CD4-positive, alpha-beta T cell treated with Interleukin-12 subunit alpha and Interleukin-12 subunit beta, for 1 hour (primary cell): ENCODE data around the gene GRIN2B.

Source experiments
- DNase-seq: peaks from one replicate; pipeline ENCODE4 v3.0.0-alpha.2; 2020

GRIN2B gene

GRCh38 chr12:13956060-13956590, 25.3 kb downstream of the GRIN2B start:
- no peak for DNase-seq

GRCh38 chr12:13952096-13952495, 29.3 kb downstream of the GRIN2B start:
- DNase-seq, result no peak

DNA sequence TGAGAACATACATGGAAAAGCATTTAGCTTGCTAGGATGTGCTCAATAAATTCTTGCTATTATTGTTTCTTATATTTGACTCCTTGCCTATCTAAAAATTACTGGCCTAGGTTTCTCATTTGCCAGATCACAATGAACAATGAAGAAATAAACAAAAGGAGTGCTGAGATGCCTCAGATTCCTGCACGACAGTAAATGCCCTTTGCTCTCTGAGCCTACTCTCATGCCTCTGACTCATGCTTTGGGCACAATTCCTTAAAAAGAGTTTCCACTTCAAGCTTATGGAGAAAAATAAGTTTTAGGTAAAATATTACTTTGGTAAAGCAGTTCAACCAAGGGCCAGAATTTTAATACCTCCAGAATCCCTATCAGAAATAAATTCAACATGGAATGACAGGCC, 30.9 kb downstream of the GRIN2B start:
- no peak for DNase-seq

DNA sequence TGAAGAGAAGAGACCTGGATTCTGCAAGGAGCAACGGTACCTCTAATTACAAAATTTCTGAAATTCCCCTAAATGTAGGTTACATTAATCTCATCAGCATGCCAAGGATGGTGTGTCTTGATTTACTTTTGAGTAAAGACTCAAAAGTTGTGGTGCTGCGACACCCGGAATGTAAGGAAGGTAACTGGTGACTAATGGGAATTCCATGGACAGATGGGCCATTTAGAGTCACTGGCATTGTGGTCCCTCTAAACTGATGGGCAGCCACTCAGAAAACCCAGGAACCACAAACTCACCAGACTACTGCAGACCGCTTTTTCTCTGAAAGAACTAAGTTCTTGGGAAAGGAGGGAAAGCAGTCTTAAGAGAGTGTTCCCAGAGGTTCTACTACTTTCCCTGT, 32.8 kb downstream of the GRIN2B start:
- DNase-seq, result no peak

DNA sequence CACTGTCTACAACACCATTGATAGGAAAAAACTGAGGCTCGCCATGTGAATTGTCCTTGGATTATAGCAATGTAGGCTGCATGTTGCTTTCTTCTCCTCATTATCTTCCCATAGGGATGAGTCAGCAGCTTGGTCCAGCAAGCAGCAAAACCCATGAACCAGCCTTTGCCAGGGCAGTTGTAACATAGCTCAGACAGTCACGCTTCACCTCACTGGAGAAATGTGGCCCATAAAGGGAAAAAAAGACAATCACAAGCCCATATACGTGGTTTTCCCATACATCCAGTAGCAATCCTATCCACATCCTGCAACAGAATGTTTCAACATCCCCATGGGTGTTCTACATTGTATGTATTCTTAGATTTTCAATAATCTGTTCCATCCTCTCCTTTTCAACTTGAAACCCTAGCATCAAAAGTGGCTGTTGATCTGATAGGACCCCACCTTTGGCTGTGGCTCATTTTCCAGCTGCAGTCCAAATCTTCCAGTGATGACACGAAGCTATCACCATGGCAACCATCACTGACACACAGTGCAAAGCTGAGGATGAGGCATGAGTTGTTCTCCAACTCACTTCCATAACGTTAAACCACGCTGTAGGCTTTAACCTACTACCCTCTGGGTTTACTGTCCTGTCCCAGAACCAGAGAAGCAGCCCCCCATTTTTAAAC, 34.0 kb downstream of the GRIN2B start:
- DNase-seq, result no peak

GRCh38 chr12:13945641-13946040, 35.8 kb downstream of the GRIN2B start:
- no peak for DNase-seq

DNA sequence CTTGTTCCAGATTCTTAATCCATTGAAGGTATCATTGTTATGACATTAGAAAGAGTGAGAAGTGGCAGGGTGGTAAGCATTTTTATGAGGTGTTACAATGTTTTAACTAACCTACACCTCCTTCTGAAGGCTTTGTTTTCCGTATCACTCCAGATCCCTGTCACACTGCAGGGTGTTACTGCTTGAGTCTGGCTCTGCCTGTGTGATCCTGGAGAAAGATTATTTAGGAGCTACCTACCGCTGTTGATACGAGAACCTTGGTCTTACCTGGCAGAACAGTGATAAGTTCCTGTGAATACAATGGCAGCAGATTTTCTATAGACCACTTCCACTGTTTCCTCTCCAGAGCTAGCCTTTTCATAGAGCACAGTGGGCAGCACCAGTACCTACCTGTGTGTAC, 36.2 kb downstream of the GRIN2B start:
- no peak for DNase-seq

DNA sequence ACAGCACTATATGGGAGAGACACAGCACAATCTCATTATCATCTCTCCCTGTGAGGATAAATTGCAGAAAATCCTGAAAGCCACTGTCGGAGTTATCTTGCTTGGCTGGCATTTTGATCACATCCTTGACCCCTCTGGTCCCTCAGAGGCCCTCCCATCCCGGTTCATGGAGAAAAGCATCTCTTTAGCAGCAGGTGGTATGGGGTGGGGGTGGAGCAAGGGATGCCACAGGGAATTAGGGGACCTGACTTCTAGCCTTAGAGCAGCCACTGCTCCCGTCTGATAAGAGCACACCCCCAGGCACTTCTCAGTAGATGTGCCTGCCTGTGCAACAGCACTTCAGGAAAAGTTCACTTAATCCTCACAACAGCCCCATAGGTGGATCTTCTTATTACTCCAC, 38.6 kb downstream of the GRIN2B start:
- DNase-seq, result no peak

DNA sequence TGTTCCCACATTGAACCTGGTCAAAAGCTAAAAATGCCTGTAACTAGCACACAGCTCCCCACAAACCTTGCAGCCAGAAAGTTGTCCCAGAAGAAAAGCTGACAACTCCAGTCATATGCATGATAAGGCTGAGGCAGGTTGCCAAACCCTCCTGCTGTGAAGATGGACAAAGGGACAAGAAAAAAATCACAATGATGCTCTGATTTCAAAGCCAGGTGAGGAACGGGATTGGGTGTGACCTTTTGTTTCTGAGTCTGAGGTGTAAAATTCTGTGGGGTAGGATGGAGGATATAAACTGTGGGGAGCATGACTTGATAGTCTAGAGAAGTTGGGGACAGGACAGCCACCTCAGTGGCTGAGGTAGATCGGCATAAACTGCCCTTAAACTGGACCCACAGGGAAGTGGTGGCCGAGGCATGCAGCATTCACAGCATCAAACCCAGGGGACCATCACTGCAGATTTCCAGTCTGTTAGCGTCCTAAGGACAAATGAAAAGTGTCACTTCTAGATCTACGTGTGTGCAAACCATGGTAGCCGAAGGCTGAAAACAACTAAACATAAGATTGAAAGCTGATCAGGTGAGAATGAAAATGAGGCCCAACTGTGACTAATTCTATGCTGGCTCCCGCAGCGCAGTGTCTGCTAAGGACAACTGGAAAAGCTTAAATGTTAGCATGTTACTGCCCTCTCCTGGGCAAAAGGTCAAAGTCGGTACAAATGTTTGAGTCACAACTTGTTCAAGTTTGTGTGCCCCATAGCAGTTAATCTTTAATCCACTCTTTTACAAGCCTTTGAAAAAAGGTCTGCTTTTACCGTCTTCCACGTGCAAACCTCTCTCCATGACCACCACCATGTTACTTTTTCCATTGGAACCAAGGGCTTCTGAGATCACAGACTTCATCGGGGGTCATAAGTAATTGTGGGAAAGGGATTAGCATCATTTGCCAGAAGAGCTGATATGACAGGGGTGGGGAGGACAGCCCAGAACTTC, 39.8 kb downstream of the GRIN2B start:
- DNase-seq, result no peak

DNA sequence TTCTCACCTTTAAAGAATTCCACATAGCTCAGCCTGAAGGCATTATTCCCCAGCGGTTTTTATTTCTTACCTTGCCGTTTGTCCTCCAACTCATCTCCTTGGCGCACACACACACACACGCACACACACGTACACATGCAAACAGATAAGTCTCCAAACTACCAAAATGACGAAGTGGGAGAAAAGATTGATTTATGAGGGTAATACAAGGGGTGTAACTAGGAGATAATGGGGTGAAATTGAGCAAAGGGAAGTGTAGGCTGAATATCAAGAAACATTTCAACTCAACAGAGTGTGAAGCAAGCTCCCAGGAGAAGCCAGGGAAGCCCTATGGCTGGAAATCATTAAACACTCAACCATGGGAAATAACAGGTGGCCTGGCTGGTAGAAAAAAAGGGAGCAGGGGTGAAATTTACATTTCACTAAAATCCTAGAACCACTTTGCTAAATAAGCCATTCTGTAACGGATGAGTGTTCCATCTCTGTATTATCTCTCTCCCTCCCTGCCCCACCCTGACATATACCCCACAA, 41.0 kb downstream of the GRIN2B start:
- no peak for DNase-seq

GRCh38 chr12:13937735-13938134, 43.7 kb downstream of the GRIN2B start:
- no peak for DNase-seq

DNA sequence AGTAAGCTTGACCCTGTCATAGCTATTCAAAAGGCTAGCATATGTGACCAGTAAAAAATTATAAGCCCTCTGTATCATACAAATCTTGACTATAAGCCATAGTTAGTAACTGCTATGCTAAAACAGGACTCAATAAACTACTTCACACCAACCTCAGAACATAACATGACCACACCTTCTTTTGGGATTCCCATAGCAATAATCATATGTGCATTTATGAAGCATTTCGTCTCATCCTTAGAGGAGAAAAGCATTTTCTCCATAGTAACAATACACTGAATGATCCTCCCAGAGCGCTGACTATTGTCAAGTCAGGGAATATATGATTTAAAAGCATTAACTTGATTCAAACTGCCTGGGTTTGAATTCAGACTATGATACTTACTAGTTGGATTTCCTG, 46.2 kb downstream of the GRIN2B start:
- DNase-seq, result no peak
